GM21423 (cell line): ENCODE measurements around the gene MSI2.
A peak's percentile ranks its signal among the peaks of the same experiment; 100 is the strongest.

ENCODE experiments used
- ATAC-seq: cut with Tn5 transposase; IDR thresholded peaks from one replicate; pipeline ENCODE4 v1.9.1; 2021; ENCODE audit warnings: mild to moderate bottlenecking, moderate library complexity; ENCODE audit not compliant: unreplicated experiment

Gene MSI2

DNA sequence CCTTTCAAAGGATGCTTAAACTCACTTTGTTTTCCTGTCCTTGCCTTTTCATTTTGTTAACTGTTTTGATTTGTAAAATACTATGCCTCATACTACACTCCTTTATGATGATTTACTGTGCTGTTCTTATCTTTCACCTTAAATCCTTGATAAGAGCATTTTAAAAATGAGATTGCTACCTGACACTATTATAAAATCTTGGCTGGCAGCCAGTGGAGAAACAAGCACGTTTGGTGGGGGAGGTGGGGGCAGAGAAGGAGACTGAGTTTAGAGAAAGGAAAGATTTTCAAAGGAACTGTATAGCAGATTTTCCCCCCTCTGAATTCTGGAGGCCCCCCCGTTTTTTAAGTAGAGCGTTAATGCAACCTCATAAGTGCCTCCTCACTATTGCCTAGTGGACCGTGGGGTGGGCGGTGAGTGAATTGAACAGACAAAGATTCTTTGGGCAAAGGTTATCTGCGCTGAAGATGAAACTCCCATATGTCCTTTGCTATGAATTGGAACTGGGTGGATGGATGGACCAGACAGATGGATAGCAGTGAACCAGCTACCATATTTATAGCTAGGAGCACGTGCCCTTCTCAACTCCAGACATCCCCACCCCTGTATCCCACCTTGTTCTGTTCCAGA, 288.6 kb downstream of the MSI2 start:
- ATAC-seq: no peak

DNA sequence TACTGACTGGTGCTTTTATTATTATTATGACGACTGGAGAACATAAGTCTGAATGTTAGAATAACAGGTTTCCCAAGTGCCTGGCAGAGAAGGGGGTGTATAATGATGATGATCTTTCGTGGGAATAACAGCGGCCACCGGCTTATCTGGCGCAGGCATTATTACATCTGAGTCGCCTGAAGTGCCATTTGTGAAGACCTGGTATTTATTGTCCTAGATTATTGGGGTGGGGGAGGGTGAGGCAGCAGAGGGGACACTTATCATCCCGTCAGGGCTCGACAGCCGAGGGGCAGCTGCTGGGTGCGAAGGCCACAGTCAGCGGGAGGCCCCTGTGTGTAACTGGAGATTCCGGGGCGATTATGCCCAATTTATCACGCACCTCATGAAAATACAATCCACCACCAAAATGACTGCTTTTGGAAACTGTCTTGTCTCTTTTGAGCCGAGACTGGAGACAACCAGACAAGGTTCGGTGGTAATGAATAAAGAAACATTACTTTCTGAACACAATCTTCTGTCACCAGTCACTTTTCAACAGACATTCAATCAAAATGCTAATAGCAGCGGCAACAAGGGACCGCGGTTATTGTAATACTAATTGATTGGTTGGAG, 289.5 kb downstream of the MSI2 start:
- ATAC-seq: no peak

DNA sequence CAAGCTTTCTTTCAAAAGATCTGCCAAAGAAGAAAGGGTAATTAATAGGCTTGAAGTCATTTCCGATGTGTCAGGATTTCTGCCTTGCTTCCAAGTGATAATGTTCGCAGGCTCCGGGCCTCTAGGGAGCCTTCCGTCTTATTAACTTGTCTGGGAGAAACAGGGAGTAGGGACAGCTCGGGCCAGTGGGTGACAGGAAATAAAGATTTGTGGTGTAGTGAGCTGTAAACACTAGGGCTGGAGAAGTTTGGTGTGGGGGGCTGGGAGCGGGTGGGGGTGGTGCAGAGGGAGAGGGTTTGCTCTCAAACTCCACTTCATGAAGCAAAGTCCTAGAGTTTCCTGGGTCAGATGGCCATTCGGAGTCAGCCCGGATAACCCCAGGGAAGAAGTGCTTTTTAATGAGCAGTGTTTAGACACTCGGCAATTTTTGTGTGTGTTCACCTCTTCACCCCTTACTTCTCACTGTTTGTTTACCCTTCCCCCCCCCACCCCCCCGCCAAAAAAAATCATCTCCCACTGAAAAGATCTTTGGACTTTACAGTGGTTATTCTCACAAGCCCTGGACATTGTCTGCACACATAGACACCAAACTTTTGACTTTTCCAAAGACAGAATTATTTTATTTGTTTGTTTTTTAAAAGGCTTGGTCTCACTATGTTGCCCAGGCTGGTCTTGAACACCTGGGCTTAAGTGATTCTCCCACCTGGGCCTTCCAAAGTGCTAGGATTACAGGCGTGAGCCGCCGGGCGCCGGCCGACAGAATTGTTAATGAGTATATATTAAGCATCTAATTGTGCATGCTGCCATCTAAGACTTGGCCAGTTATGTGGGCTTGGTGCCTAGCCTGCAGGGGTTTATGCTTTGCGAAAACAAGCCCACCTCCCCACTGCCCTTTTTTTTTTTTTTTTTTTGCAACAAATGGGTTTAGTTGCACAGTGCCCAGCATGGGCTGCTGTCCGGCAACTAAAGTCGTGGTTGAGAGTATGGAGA, 292.4 kb downstream of the MSI2 start:
- no peak for ATAC-seq

DNA sequence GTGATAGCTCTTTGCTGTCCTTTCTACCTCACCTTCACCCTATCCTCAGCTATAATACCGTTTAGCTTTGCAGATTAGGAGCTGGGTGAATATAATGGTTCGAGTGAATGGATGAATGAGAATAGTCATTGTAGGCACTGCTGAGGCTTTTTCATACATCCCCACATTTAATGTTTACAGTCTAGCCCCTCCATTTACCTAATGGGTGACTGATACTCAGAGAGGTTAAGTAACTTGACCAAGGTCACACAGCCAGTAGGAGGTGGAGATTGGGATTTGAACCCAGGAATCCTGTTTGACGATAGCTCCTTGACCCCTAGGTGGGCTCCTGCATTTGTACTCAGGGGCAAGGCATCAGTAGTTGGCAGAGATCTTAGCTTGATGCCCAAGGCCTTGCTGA, 293.1 kb downstream of the MSI2 start:
- ATAC-seq: no peak

DNA sequence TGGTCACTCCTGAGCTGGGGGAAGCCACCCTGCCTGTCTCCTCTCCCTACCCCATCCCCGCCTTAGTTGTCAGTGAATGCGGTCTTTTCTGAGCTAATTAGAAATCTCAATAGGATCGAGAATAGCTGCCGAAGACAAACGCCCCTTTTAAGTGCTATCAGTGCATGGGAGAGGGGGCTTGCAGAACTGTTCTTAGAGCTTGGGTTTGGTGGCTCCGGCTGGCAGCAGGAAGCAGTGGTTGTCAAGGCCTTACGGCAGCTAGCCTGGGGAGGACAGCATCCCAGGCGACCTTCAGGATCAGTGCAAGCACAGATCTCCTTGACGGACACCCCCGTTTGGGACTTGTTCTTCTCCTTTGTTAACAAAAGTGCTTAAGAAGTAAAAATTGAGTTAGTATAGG, 293.7 kb downstream of the MSI2 start:
- no peak for ATAC-seq

DNA sequence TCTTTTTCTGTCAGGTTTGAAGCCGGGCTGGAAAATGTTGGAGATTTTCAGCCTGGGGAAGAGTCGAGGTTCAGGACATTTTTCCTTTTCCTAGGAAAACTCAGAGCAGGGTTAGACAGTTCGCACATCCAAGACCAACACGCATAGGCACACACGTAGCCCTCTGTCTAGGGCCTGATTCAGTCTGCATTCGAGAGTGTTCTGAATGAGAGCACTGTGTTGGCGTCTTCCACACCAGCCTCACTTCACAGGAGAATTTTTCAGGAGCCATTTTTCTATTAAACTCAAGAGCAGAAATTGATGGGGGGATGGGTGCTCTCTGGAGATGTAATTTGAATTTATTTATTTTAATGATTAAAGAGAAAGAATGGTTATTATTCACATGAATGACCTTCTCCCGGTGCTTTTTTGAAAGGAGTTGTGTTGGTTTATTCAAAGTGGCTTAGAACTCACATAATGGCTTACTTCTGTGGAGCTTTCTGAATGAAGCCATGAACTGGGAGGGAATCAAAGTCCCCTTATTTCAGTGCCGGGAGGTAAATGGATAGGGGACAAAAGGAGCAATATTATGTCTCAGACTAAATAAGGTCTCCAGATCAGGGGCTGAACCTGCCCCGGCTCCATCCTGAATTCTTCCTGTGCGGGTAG, 294.5 kb downstream of the MSI2 start:
- ATAC-seq: no peak

DNA sequence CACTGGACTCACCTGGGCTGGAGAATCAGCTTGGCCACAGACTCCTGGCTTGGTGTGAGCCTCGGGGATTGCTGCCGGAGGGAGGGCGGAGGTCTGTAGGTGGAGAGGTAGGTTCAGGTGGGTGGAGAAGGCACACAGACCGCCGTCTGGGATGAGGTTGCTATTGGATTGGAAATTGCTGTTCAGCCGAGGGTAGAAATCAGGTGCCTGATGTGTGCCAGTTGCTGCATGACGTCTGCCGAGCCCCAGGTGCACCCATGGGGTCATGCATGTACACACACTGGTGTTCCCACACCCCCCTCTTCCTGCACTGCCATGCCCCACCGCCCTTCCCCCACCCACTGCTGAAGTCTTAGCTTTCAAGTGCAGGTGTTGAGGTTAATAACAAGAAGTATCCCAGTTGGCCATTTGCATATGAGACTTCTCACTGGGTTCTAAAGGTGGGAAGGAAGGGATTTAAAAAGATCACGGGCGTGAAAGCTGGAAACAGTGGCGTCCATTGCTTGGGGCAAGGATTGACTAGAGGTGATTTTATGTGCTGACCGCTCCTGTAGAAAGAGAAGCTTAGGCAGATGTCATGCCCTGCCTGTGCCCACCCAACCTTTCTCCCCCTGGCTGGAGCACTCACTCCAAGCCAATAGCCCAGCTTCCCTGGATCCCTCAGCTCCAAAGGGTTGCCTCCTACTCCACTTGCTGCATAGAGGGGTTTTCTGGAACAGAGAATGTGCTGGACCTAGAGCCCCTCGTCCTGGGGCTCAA, 295.2 kb downstream of the MSI2 start:
- ATAC-seq: peak; percentile 59

DNA sequence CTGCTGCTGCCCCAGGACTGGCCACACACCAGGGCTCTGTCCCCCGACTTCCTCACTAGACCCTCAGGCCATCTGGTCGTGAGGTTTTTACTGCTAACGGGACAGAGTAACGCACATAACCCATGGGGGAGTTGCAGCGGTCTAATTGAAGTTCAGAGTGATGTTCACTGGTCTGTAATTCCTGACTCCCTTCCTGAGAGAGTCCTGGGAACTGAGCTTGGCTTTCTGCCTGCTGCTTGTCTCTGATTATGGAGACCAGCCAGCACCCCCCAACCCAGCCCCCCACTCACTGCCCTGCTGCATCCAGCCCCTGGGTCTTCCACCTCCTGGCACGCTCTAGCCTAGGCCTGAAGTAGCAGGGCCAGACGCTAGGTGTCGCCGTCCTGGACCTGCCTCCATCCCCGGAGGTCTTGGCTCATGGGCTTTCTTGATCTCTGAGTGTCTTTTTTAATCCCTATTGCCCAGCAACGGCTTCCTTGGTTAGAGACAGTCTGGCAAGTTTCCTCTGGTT, 295.8 kb downstream of the MSI2 start:
- ATAC-seq: peak; percentile 54

DNA sequence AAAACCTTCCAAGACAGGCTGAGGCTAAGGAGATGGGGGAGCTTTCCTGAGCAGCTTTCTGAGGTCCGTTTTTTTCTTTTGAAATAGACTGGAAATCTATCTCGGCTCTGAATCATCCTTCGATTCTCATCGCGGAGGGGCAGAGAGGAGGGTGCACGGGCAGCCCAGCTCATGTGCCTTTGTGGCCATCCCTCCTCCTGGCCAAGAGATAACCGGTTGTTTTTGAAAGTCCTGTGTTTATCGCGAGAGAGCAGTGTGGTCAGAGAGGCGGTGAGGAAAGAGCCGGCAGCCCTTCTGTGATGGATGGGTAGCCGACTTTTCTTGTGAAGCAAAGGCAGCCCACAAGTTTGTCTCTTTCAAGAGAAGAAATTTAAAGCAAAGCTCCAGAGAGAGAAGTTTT, 297.2 kb downstream of the MSI2 start:
- ATAC-seq: no peak

DNA sequence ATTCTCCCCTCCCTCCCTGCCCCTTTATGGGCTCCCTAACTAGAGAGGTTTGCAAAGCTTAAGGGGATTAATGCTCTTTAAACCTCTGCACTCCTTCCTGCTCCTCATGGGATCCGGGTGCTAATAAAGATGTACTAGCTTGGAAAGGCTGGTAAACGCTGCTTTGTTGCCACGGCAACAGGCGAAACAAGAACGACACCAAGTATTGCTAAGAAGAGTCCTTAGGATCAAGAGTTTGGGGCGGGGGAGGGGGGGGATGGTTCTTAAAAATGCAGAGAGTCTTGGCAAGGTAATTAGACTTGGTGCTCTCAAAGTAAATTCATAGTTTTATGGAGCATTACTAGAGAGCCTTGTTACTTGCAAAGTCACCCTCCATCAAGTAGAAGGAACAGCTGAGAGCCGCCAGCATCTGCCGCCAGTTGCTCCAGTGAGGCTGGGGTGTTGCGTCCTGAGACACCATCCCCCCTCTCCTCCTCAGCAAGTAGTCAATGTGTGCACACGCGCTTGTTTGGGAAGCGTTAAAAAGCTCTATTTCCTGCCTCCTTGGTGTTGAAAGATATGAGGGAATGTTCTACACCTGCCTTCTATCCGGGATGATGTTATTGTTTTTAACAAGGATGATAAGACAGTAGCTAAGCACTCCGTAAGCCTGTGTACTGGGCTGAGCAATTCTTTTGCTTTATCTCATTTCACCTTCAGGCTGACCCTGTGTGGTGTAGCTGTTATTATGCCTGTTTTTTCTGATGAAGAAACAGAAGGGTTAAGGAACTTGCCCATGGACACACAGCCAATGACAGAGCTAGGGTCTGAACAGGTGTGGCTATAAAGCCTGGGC, 297.9 kb downstream of the MSI2 start:
- ATAC-seq: no peak

DNA sequence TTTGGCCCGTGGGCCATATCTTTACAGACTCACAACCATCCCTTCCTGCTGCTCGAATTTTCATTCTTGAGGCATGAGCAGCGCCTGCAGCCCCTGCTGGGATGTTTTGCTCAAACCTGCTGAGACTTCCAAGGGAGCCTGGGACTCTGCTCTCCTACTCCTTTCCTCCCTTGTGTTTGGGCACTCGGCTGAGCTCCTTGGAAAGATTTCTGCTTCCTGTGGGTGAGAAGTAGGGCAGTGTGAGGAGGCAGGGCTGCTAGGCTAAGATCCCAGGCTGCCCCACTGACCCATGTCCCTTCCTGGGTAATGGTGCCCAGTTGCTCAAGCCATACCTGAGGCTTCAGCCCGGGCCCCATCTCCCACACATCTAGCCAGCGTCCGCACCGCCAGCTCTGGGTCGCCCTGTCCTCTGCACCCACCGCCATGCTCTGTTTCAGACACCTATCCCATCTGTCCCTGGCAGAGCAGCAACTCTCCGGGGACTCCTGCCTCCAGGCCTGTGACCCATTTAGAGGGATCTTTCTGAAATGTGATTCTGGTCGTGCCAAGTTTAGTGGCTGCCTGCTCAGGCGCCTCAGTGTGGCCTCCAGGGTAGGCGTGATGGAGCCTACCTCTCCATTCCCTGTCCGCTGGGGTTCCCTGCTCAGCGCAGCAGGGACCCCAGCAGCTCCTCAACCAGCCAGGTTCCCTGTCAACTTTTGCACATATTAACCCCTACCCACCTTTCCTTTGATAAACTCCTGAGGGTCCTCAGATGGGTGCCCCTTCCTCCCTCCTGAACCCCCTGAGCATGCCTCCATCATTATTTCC, 298.7 kb downstream of the MSI2 start:
- no peak for ATAC-seq

DNA sequence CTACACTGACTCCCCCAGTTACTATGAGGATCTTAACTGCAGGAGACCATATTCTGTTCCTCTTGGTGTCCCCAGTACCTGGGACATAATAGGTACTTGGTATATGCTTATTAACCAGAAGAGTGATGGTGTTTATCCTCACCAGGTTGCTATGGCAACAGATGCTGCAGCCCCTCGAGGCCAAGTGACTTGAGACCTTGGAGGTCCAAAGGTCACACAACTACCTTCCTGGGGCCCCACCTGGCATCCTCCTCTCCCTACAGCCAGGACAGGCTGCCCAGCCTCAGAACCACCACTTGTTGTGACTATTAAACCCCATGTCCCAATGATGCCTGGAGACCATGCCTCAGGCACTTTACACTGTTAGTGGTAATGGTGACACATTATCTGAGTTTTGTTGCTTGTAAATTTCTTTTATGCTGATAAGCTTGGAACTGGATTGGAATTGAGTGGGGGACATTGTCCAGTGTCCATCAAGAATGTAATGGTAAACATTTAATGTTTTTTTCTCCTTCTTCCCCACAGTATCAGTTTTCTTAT, 299.4 kb downstream of the MSI2 start:
- ATAC-seq: no peak

DNA sequence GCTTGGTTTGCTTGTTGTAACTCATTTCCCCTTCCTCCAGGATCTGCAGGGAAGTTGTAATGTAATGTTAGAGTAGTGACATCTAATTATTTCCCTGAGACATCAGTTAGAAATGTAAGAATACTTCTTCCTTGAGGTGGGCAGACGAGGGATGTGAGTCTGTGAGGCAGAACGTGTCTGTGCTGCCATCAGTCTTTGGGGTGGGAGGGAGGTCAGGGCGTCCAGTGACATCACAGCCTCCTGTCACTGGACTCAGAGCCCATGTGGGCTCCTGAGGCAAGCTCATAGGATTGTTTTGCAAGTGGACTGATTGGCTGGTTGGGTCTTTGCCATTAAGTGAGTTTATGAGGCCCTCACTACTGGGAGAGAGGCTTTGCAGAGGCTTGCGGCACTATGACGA, 300.0 kb downstream of the MSI2 start:
- no peak for ATAC-seq

DNA sequence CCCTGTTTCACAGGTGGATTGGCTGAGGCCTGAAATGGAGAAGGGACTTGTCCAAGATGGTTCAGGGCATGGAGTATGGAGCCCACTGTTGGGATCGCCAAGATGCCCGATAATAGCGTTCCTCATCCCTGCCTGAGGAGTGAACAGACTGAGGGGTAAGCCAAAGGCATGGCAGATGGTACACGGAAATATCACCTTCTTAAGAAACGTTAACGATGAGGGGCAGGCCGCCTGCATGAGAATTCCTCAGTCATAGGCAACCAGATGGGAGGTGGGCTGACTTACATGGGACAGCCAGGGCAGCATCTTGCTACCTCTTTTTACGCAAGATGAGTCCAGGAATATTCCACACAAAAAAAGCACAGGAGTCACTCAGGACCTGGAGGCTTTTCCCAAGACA, 300.7 kb downstream of the MSI2 start:
- ATAC-seq: no peak

DNA sequence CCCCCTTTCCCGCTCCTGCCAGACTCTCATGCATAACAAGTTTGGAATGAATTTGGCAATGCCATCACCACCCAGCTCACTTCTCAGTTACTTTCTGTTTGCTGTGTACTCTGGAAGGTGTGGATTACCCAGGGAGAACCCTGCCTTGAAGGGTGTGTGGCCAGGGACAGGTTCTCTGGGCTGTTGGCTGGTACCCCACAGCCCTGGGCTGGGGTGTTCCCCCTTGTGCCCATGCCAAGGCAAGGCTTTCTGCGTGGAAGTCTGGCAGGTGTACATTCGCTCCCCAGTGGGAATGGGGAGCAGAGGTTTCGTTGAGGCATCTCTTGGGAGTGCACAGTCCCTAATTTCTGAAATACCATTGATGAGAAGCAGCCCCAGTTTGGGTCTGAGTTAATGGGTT, 301.1 kb downstream of the MSI2 start:
- ATAC-seq: no peak

DNA sequence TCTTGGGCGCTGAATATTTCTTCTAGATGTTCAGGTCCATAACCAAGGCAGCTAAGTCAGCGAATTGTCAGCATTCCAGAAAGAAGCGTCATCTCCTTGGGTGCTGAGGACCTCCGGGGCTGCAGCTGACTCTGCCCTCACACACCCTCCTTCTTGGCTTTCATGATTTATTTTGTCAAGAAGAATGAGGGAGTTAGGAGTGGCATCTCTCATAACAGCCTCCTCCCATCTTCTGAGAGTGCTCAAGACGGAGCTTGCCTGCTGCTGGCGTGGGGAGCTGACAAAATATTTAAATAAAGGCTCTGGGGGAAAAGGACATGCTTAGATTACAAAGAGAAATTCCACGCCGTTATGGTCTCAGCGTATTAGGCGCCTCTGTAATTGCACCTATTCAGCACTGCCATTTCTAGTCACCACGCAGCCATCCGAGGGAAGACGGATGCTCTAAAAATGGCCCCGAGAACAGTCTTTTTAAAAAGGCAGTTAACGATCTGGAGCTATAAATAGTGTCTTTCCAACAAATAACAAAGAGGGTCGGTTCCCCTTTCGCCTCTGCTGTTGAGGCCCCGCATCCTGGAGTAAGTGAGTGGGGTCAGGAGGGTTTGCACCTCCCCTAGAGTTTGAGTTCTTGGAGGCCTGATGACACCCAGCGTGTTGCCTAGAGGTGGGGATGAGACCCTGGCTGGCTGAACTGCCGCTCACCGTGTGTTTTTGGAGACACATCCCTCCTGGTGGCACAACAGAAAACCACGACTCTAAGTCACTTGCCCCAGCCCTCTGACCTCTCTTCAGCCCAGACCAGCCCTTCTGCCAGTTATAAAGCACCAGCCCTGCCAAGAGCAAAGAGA, 301.7 kb downstream of the MSI2 start:
- ATAC-seq: no peak

DNA sequence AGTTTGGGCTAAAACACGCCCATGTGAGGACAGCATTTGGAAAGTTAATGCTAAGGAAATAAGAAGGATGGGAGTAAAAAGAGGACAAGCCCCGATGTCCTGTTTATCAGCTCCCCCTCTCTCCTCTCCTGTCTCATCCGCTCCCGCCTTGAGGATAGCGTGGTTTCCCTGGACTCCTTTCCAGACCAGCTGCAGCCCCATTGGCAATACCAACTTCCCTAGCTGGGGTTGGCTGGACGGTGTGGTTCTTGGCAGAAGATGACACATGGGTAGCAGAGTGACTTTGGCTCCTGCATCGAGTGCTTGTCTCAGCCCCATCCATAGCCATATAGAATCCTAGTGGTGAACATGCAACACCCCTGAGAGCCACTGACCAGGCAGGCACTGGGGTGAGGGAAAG, 302.9 kb downstream of the MSI2 start:
- ATAC-seq: no peak
